HG03039 (cell line): ENCODE data around the gene ZNF174.

Experiments used
- ATAC-seq: cut with Tn5 transposase; IDR thresholded peaks from one replicate; pipeline ENCODE4 v1.9.1; 2021; ENCODE audit warnings: mild to moderate bottlenecking, moderate library complexity; ENCODE audit not compliant: unreplicated experiment

ZNF174 gene

GRCh38 chr16:3443108-3444031 is 42.4 kb downstream of the ZNF174 start, which contains the start of the genes NAA60 and ZNF597:
NAA60 (plus strand) TSS chr16:3443680; CDS start chr16:3476228, 32,548 bp downstream.
ZNF597 (minus strand) TSS chr16:3443504; CDS start chr16:3443153, 351 bp downstream.
- ATAC-seq = peak; percentile 87

GRCh38 chr16:3444032-3444388 is 43.0 kb downstream of the ZNF174 start:
- peak; percentile 18 for ATAC-seq

DNA sequence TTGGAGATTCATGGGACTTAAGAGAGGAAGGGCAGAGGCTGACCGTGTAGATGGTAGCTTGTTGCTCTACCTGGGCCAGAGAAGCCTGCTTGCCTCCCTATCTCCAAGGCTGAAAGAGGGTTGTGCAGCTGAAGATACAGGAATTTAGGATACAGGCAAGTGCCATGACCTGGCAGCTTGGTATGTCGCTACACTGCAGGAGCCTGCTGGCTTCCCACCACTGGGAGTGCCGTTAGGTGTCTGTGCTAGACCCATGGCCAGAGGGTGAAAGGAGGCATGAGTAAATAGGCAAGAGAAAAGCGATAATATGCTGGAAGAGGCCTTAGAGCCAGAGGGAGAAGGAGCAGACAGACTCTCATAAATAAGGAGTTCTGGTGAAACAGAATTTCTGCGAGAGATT is 53.1 kb downstream of the ZNF174 start:
- ATAC-seq = no peak

GRCh38 chr16:3454631-3455147 is 53.7 kb downstream of the ZNF174 start:
- no peak for ATAC-seq

DNA sequence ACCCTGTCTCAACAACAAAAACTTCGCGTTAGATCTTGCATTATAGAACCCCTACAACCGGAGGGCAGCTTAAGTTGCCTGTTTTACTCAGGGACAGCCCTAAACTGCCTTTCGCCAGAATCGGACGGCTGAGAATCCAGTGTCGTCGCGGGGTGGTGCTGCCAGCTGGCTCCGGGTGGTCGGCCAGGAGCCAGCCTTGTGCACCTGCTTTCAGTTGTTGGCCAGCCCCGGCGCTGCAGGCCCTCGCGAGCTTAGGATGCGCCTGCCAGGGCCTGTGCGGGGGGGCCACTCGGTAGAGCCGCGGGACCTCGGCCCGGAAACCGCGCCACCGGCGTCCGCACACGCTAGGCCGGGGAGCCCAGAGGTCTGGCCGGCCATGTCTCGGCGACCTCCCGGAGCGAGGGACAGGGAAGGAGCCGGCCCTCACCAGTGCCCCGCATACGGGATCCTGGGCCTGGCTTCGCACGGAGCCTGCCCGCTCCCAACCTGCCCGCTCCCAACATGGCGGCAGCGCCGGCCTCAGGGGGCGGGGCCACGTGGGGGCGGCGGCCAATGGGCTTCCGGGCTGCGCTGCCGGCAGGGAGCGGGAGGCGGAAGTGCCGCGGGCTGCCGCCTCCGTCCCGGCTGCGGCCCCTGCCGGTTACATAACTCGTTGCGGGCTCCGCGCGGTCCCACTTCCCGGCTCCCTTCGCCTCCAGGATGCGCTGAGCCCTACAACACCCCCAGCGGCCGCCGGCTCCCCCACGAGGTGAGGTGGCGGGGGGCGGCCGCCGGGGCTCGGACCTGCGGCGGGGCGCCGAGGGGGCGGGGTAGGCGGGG is 56.6 kb downstream of the ZNF174 start:
- ATAC-seq = peak; percentile 73

DNA sequence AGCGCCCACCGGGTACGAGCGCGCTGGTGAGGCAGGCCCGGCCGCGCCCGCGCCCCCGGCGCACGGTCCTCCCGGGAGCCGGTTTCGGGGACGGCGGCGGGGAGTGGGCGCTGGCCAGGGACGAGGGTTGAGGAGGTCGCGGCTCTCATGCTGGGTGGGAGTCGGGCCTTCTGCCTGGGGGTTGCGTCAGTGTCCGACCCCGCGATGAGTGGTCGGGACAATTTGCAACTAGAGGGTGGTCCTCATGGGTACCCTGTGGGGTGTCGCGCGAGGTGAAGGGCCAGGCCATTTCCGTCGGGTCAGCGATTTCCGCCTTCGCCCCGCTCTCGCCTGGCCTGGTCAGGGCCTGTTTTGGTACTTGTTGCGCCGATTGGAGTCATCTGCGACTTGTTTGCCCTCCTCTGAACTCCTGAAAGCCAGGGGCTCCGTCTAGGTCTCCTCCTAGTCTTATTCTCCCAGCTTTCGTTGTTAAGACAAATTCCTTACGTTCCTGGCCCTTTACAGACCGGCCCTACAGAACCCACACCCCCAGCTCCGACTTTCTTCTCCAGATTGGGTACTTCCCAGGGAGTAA is 57.4 kb downstream of the ZNF174 start:
- ATAC-seq = peak; percentile 23

GRCh38 chr16:3458852-3459361 is 57.9 kb downstream of the ZNF174 start:
- ATAC-seq = no peak
